Measurements from ENCODE around the gene POLN. TPM values are rescaled to one million over a fixed set of nuclear protein-coding genes. Genes with fewer than 3 reads are reported as not detected.

Gene POLN
- polyA plus RNA-seq, 2 of the 4 experiments (the other 2 are of a cell fraction) = 2.4 to 2.9 TPM

DNA sequence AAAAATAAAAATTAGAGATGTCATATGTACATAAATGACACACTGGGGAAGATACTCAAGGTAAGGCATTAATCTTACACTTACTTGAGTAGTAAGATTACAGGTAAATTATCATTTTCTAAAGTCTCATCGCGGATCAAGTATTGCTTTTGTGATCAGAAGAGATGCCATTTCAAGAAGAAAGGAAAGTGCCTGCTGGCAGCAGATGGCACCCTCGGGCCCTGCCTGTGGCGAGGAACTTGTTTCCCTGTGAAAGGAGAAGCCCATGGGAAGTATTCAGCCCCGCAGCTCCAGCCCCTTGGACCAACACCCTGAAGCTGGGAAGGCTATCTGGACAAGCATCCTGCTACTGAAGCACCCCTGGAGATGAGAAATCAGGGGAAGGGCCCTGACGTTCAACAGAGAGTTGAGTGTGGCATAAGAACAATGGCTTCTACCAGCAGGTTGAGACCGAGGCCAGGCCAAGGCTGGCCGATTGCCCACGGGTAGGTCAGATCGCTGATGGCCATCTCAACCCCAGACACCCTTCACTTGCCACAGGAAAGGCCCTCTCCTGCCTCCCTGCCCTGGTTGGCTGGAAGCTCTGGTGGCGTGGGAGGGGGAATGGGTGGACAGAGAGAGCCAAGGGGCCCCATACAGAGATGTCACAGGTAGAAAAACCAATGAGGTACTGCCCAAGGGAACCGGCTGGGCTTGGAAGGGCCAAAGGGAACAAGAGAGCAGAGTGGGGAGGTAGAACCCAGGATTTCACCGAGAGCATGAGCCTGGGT is 38.8 kb upstream of the POLN start:
- 80% methylated on average over 13 of the region's 13 CpGs for WGBS (ENCODE audit: missing lambda C conversion rate)
- FAIRE-seq (no peak), ATAC-seq (no peak), DNase-seq (ENCODE audit: low read depth in 1 of 2, low spot score in 1 of 2) (no peak)
- POLR2A ChIA-PET = no interaction called here
- H3K9me3 ChIP-seq = no peaks in the 10 kb centered on the region
- no peak overlapping the region for H3K27ac ChIP-seq
- TF ChIP-seq RNF2 (IDR thresholded peaks at IDR 0.05; ENCODE audit: borderline replicate concordance, low read depth) (no peak), RAD21 (conservative IDR thresholded peaks at IDR 0.05 in 1 of 2, IDR thresholded peaks at IDR 0.05 in 1 of 2) (peak; percentile 24 to 32; a peak in 2 of 5 replicates), SMC3 (IDR thresholded peaks at IDR 0.05) (peak; percentile 32), HOXA7 (CRISPR knock-in tag; IDR thresholded peaks at IDR 0.05) (no peak), CHD2 (IDR thresholded peaks at IDR 0.05; ENCODE audit: low read length, partially characterized antibody) (no peak), HOXB13 (CRISPR knock-in tag; IDR thresholded peaks at IDR 0.05; ENCODE audit: low read depth) (no peak), ZFP36 (IDR thresholded peaks at IDR 0.05; ENCODE audit: borderline replicate concordance, partially characterized antibody) (no peak), ZSCAN20 (CRISPR knock-in tag; IDR thresholded peaks at IDR 0.05) (no peak), KDM1A (IDR thresholded peaks at IDR 0.05; ENCODE audit: low read depth) (no peak)
- TF ChIP-seq, protein P1, sequence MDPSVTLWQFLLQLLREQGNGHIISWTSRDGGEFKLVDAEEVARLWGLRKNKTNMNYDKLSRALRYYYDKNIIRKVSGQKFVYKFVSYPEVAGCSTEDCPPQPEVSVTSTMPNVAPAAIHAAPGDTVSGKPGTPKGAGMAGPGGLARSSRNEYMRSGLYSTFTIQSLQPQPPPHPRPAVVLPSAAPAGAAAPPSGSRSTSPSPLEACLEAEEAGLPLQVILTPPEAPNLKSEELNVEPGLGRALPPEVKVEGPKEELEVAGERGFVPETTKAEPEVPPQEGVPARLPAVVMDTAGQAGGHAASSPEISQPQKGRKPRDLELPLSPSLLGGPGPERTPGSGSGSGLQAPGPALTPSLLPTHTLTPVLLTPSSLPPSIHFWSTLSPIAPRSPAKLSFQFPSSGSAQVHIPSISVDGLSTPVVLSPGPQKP (IDR thresholded peaks at IDR 0.05; ENCODE audit: low read depth, low read length) = no peak
- TF ChIP-seq, protein P2, sequence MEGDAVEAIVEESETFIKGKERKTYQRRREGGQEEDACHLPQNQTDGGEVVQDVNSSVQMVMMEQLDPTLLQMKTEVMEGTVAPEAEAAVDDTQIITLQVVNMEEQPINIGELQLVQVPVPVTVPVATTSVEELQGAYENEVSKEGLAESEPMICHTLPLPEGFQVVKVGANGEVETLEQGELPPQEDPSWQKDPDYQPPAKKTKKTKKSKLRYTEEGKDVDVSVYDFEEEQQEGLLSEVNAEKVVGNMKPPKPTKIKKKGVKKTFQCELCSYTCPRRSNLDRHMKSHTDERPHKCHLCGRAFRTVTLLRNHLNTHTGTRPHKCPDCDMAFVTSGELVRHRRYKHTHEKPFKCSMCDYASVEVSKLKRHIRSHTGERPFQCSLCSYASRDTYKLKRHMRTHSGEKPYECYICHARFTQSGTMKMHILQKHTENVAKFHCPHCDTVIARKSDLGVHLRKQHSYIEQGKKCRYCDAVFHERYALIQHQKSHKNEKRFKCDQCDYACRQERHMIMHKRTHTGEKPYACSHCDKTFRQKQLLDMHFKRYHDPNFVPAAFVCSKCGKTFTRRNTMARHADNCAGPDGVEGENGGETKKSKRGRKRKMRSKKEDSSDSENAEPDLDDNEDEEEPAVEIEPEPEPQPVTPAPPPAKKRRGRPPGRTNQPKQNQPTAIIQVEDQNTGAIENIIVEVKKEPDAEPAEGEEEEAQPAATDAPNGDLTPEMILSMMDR (IDR thresholded peaks at IDR 0.05) = peak; percentile 15; the same call in 1 of the 3 replicates
- TF ChIP-seq, protein P3, sequence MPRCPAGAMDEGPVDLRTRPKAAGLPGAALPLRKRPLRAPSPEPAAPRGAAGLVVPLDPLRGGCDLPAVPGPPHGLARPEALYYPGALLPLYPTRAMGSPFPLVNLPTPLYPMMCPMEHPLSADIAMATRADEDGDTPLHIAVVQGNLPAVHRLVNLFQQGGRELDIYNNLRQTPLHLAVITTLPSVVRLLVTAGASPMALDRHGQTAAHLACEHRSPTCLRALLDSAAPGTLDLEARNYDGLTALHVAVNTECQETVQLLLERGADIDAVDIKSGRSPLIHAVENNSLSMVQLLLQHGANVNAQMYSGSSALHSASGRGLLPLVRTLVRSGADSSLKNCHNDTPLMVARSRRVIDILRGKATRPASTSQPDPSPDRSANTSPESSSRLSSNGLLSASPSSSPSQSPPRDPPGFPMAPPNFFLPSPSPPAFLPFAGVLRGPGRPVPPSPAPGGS (IDR thresholded peaks at IDR 0.05) = no peak
- H3K4me3 ChIP-seq = no peak overlapping the region
- H3K4me1 ChIP-seq = no peaks in the 10 kb centered on the region
- no peak overlapping the region for H3K4me2 ChIP-seq
- CTCF ChIA-PET = interaction anchor here (1.2 kb wide), 1 partner anchor 9 kb away, joined by 3 read pairs; no protein-coding TSS in a partner anchor

DNA sequence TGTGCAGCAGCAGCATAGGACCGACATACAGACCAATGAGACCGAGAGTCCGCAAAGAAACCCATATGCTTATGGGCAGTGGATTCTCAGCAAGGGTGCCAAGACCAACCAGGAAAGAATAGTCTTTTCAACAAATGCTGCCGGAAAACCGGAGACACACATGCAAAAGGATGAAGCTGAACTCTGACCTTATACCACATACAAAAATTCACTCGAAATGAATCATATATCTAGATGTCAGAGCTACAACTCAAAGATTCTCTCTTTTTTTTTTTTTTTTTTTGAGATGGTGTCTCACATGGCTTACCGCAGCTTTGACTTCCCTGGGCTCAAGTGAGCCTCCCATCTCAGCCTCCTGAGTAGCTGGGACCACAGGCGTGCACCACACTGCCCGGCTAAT is 36.0 kb upstream of the POLN start:
- DNase-seq (ENCODE audit: low read depth in 1 of 2, low spot score in 1 of 2) = no peak
- FAIRE-seq = no peak
- POLR2A ChIA-PET = no interaction called here

More for the DNA sequence above, 36.0 kb upstream of the POLN start:
- H3K9me3 ChIP-seq = no peaks in the 10 kb centered on the region
- 84% methylated on average over 9 of the region's 9 CpGs for WGBS (ENCODE audit: missing lambda C conversion rate)
- no peak overlapping the region for H3K4me2 ChIP-seq
- no peaks in the 10 kb centered on the region for H3K4me1 ChIP-seq
- H3K27ac ChIP-seq = no peak overlapping the region
- ATAC-seq = no peak
- TF ChIP-seq HOXB13 (CRISPR knock-in tag; IDR thresholded peaks at IDR 0.05; ENCODE audit: low read depth) (no peak), ZFP36 (IDR thresholded peaks at IDR 0.05; ENCODE audit: borderline replicate concordance, partially characterized antibody) (no peak), NFE2L2 (conservative IDR thresholded peaks at IDR 0.05; ENCODE audit: low read length) (no peak), RAD21 (conservative IDR thresholded peaks at IDR 0.05 in 1 of 2, IDR thresholded peaks at IDR 0.05 in 1 of 2) (no peak), POLR2AphosphoS2 (conservative IDR thresholded peaks at IDR 0.05; ENCODE audit: low read length) (no peak), SREBF2 (IDR thresholded peaks at IDR 0.05) (no peak), MAFK (IDR thresholded peaks at IDR 0.05; ENCODE audit: partially characterized antibody) (no peak), BHLHE40 (IDR thresholded peaks at IDR 0.05; ENCODE audit: low read depth, low read length) (no peak), KDM1A (IDR thresholded peaks at IDR 0.05; ENCODE audit: low read depth) (no peak), JUNB (IDR thresholded peaks at IDR 0.05) (no peak), CEBPB (IDR thresholded peaks at IDR 0.05) (no peak)
- TF ChIP-seq, protein P4, sequence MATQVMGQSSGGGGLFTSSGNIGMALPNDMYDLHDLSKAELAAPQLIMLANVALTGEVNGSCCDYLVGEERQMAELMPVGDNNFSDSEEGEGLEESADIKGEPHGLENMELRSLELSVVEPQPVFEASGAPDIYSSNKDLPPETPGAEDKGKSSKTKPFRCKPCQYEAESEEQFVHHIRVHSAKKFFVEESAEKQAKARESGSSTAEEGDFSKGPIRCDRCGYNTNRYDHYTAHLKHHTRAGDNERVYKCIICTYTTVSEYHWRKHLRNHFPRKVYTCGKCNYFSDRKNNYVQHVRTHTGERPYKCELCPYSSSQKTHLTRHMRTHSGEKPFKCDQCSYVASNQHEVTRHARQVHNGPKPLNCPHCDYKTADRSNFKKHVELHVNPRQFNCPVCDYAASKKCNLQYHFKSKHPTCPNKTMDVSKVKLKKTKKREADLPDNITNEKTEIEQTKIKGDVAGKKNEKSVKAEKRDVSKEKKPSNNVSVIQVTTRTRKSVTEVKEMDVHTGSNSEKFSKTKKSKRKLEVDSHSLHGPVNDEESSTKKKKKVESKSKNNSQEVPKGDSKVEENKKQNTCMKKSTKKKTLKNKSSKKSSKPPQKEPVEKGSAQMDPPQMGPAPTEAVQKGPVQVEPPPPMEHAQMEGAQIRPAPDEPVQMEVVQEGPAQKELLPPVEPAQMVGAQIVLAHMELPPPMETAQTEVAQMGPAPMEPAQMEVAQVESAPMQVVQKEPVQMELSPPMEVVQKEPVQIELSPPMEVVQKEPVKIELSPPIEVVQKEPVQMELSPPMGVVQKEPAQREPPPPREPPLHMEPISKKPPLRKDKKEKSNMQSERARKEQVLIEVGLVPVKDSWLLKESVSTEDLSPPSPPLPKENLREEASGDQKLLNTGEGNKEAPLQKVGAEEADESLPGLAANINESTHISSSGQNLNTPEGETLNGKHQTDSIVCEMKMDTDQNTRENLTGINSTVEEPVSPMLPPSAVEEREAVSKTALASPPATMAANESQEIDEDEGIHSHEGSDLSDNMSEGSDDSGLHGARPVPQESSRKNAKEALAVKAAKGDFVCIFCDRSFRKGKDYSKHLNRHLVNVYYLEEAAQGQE (IDR thresholded peaks at IDR 0.05) = no peak
- CTCF ChIA-PET = interaction anchor here (1.1 kb wide), 1 partner anchor 15 kb away, joined by 3 read pairs; no protein-coding TSS in a partner anchor
- H3K4me3 ChIP-seq = no peak overlapping the region
